NCI-H2196 treated with DMSO at 0.1 percent for 48 hours (cell line): ENCODE measurements around the gene CHST11.

Experiments used
- DNase-seq: peaks from one replicate; lab custom pipeline; 2025; ENCODE audit not compliant: unreplicated experiment; lab: John Stamatoyannopoulos, UW

Gene CHST11

GRCh38 chr12:104456417-104456949 is at the start of gene CHST11:
TSS of gene CHST11 (plus strand) at chr12:104456948.
- peak; percentile 43 for DNase-seq

GRCh38 chr12:104407438-104407837 is 49.3 kb upstream of the CHST11 start:
- DNase-seq, result no peak

GRCh38 chr12:104407922-104408321 is 48.8 kb upstream of the CHST11 start:
- DNase-seq, result no peak

- no peak for DNase-seq
These were observed 46.4 kb upstream of the CHST11 start for GRCh38 chr12:104410326-104410725.

- no peak for DNase-seq
These were observed 46.0 kb upstream of the CHST11 start for GRCh38 chr12:104410786-104411185.

- DNase-seq, result no peak
These were observed 44.7 kb upstream of the CHST11 start for GRCh38 chr12:104411826-104412641.

- no peak for DNase-seq
These were observed 44.1 kb upstream of the CHST11 start for GRCh38 chr12:104412681-104413080.

- DNase-seq, result no peak
These were observed 43.4 kb upstream of the CHST11 start for GRCh38 chr12:104413330-104413729.

- DNase-seq, result no peak
These were observed 42.0 kb upstream of the CHST11 start for GRCh38 chr12:104414581-104415341.

- no peak for DNase-seq
These were observed 41.3 kb upstream of the CHST11 start for GRCh38 chr12:104415342-104415980.

GRCh38 chr12:104416136-104416535 is 40.6 kb upstream of the CHST11 start:
- DNase-seq, result no peak

GRCh38 chr12:104416585-104416984 is 40.2 kb upstream of the CHST11 start:
- no peak for DNase-seq

GRCh38 chr12:104419717-104420116 is 37.0 kb upstream of the CHST11 start:
- DNase-seq, result no peak

- DNase-seq, result no peak
These were observed 35.9 kb upstream of the CHST11 start for GRCh38 chr12:104420868-104421267.

GRCh38 chr12:104421343-104421742 is 35.4 kb upstream of the CHST11 start:
- DNase-seq, result no peak

- no peak for DNase-seq
These were observed 34.3 kb upstream of the CHST11 start for GRCh38 chr12:104422441-104422840.

GRCh38 chr12:104423273-104423672 is 33.5 kb upstream of the CHST11 start:
- DNase-seq, result no peak

GRCh38 chr12:104423809-104424208 is 32.9 kb upstream of the CHST11 start:
- no peak for DNase-seq

- no peak for DNase-seq
These were observed 31.8 kb upstream of the CHST11 start for GRCh38 chr12:104424955-104425354.

- DNase-seq, result no peak
These were observed 31.1 kb upstream of the CHST11 start for GRCh38 chr12:104425614-104426013.

- no peak for DNase-seq
These were observed 29.7 kb upstream of the CHST11 start for GRCh38 chr12:104426926-104427546.
